NCI-H774 (cell line): ENCODE measurements around the gene FBXW7.

Experiments
- DNase-seq: peaks from one replicate; lab custom pipeline; 2025; lab: John Stamatoyannopoulos, UW

Gene FBXW7

DNA sequence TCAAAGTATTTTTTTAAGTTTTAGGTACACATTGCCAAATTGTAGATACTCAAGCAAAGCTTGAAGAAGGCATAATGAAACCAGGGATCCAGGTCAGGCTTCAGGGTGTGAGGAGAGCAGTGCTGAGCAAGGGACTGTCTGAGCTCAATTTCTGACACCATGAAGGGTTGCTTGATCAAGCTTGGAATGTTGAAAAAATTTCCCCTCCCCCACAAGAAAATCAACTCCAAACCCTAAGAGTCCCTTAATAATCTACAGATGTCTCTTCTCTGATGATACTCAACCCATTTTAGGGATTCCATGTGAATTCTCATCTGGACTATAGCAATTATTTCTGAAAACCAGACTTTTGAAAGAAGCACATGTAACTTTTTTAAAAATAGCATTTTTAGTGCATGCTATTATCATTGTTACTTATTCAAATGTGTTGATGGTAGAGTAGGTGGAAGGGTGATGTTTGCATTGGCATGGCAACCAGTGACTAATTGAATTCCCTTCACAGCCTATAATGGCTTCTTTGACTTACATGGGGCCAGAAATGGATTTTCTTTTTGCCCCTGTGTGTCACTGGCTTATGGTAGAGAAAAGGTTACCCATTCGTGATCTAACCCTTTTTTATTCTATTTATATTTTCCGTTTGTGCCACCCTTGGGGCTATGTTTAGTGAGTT is 252.0 kb downstream of the FBXW7 start:
- no peak for DNase-seq

DNA sequence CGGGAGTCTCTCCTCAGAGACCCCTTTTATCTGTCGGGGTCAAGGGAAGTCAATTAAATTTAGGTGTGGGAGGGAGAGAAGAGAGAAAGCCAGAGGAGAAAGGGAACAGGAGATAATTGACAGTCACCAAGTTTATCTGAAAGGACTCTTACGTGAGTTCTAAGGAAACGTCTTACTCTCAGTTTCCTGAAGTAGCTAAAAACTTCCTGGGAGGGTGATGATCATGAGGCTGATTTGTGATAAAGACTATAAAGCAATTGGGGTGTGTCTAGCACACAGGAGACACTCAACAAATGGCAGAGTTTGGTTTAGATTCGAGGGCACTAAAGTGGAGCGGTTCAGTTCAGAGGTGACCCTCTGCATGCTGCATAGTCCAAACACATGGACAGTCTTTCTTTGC is 254.1 kb downstream of the FBXW7 start:
- DNase-seq = no peak

DNA sequence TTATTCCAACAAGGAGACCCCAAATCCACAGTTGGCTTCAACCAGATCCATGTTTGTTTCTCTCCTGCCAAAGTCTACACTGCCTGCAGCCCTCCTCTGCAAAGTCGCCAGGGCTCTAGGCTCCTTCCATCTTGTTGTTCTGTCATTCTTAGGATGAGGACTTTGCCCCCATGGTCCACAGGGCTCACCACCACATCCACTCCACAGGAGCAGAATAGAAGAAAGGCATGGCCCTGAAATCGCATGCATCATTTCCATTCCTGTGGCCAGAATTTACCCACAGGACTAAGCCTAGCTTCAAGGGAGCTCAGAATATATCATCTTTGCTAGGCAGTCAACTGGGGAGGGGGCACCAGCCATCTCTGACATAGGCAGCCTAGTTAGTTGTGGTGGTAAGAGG is 254.7 kb downstream of the FBXW7 start:
- DNase-seq = no peak

DNA sequence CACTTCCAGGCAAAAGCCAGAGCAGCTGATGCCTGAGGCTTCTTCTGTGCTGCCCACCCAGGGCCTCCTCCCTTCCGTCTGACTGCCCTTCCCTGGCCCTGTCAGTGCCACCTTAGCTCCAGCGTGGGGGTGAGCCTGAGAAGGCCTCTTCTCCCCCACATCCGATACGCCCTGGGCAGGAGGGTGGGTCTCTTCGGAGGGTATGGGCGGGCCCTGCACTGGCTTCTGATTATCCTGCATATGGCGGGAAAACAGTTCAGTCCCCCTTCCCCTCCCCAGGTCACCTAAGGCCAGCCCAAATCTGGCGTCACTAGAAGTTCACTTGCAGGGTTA is 256.7 kb downstream of the FBXW7 start:
- DNase-seq = no peak

DNA sequence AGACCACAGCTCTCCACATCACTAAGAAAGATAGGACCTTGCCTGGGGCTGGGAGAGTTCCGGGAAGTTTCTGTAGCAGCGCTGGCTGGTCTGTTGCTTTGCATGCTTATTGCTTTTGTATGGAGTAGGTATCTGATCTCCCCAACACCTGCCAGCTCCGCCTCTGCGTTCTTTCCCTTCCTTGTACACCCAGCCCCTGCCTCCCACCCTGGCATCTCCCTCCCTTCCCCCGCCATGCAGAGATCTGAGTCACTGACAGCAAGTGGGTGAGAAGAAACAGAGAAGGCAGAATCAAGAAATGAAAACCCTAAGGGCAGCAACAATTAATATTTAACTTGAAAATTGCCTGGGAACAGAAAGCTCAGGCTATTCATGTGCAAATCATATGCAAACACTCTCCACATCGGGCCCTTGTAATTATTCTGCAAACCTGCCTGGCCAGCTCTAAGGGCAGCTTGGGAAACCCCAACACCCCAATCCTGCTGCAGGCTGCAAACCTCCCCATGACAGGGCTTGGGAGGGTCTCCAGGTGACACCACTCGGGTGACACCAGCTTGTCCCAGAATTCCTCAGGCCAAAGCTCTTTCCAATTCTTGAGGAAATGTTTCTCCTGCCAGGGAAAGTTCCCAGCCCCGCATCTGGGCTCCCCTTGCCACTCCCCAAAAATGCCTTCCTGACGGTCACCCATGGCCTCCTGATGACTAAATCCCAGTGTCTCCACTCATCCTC is 257.2 kb downstream of the FBXW7 start:
- DNase-seq = peak; percentile 12

DNA sequence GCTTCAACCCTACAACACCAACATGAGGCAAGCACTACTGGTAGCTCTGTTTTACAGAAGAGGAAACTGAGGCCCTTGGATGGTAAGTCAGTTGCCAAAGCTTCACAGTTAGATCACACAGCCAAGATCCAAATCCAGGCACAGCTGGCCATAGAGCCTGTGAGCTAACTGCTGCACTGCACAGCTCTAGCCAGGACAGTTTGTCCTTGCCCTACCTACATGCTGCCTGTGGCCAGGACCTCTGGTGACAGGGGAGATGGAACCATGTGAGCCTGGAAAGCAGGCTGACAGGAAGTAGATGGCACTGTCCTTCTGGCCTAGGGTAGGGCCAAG is 257.8 kb downstream of the FBXW7 start:
- DNase-seq = no peak

DNA sequence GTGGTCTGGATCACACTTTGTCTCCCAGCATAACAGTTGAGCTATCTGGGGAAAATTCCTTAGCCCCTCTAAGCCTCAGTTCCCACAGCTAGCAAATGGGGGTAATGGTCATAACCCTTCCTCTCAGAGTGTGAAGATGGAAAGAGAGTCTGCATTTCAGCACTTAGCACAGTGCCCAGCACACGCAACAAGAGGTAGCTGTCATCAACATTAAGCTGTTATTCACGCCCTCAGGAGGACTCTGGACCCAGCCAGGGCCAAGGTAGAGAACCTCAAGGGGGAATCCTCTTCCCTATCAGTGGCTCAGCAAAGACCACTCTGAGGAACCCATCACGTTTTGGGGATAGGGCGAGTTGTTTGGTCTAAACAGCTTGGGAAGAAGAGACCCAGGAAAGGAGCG is 258.6 kb downstream of the FBXW7 start:
- DNase-seq = no peak

DNA sequence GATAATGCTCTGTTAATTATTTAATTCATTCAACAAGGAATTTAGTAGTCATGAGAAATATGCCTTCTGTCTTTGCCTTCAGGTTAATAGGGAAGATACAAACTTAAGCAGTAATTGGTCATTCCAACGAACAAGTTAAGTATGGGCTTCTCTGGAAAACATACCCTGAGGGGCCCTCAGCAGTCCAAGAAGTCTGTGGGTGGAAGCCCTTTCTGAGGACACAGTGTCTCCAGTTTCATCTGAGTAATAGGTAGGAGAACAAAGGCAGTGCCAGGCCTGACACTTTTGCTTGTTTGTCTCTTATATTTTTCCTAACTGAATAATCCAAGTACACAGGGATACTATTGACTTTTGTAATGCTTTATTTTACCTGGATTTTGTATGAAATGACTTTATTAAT is 262.5 kb downstream of the FBXW7 start:
- DNase-seq = no peak
